Activated CD8-positive, alpha-beta memory T cell treated with anti-CD3 and anti-CD28 coated beads for 4 hours (primary cell): ENCODE measurements around the gene PXK.

ENCODE experiments used
- DNase-seq, 2 donors: peaks; one replicate each; pipeline ENCODE4 v3.0.0-alpha.2; 2020; ENCODE audit warnings: low read depth in 2 of 2

Gene PXK

DNA sequence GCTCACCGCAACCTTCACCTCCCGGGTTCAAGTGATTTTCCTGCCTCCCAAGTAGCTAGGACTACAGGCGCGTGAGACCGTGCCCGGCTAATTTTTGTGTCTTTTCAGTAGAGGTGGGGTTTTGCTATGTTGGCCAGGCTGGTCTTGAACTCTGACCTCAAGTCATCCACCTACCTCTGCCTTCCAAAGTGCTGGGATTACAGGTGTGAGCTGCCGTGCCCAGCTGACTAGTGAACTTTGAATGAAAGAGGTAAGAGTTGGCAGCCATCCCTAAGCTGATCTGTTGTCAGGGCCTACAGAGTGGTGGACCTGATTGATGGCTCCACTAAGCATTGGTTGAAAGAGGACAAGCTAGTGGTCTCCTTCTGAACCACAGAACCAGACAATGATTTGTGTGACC, 15.3 kb downstream of the PXK start:
- no peak for DNase-seq

GRCh38 chr3:58349792-58350626, 17.3 kb downstream of the PXK start:
- no peak for DNase-seq

DNA sequence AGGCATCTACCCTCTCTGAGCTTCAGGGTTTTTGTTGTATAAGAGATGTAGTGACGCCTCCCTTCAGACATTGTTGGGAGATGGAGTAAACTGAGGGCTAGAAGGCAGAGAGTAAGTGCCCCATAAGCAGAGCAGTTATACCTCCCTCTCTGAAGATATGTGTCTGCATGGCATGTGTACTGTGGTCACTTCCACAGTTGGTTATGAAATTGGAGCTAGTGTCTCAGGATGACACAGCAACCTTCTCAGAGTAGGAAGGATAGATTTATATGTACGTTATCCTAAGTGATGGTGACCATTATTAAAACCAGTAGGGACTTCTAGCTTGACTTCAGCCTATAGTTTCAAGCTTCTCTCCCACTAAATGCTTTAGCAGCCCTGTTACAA, 17.9 kb downstream of the PXK start:
- no peak for DNase-seq

- DNase-seq = no peak
These were observed 19.2 kb downstream of the PXK start for GRCh38 chr3:58351920-58352319.

DNA sequence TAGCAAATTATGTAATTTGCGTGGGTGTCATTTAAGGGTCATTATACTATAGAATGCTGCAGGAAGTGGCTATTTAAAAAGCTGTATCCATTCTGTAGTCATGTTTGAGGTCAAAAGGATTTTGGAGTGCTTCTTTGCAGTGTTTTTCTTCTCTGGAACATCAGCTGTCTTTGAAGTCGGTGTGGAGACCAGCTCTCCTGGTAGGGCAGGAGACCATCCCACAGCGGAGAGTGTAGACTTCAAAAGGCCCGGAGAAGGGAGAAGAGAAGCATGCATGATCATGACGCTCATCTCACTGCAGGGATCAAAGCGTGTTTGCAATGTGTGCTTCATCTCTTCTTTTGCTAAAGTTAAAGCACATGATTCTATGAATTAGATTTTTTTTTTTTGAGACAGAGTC, 19.9 kb downstream of the PXK start:
- DNase-seq = no peak

GRCh38 chr3:58353722-58354553, 21.2 kb downstream of the PXK start:
- no peak for DNase-seq

GRCh38 chr3:58355179-58355578, 22.5 kb downstream of the PXK start:
- DNase-seq = no peak

DNA sequence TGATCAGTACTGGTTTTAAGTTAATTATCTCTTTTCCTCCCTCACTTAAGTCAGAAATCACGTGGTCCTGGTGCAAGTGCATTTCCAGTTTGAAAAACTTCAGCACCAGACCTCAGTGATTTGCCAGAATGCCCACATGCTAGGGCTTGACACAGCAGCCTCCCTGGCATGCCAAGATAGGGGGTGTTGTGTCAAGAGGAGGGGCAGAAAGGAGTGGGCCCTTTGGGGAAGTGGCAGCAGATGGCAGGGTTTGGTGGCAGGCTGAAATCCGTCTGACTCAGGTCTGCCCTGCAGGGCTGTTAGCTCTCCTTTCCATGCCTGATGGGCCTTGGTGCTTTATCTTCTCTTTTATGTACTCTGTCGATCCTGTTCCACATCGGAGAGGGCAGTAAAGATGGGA, 23.4 kb downstream of the PXK start:
- no peak for DNase-seq

DNA sequence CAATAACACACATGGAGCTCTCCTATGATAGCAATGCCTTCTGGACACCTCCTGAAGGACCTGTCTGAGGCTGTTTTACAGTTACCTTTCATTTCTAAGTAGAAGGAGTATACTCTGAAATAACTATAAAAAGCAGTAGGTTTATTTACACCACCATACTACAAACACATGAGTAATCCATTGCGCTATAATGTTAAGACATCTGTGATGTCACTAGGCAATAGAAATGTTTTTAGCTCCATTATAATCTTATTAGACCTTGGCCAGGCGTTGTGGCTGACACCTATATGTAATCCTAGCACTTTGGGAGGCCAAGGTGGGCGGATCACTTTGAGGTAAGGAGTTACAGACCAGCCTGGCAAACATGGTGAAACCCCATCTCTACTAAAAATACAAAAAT, 24.7 kb downstream of the PXK start:
- DNase-seq = no peak

DNA sequence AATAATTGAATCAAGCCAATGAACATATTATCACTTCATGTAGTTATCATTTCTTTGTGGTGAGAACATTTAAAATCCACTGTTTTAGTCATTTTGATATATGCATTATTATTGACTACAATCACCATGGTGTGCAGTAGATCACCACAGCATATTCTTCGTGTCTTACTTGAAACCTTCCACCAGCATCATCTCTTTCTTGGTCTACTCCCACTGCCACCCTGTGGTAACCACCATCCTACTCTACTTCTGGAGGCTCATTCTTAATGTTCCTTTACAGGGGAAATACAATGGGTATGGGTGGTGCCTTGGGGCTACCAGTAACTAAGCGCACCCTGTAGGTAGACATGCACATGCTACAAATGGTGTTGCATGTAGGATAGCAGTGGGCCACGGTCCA, 25.4 kb downstream of the PXK start:
- DNase-seq = no peak

- DNase-seq = no peak
These were observed 26.1 kb downstream of the PXK start for GRCh38 chr3:58358808-58359207.

- DNase-seq = no peak
These were observed 26.9 kb downstream of the PXK start for GRCh38 chr3:58359621-58360020.

DNA sequence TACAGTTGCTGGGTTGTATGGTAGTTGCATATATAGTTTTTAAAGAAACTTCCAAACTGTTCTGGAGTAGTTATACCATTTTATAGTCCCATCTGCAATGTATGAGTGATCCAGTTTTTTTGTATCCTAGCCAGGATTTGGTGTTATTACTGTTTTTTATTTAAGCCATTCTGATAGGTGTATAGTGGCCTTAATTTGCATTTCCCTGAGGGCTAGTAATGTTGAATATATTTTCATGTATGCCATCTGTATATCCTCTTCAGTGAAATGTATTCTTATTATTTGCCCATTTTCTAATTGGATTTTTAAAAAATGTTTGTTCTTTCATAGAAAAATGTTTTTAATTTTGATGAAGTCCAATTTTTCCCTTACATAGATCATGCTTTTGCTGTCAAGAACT, 29.2 kb downstream of the PXK start:
- no peak for DNase-seq

- DNase-seq = no peak
These were observed 34.0 kb downstream of the PXK start for GRCh38 chr3:58366699-58367098.

- DNase-seq = no peak
These were observed 36.3 kb downstream of the PXK start for GRCh38 chr3:58369038-58369437.

GRCh38 chr3:58369876-58370275, 37.2 kb downstream of the PXK start:
- DNase-seq = no peak

- no peak for DNase-seq
These were observed 37.7 kb downstream of the PXK start for GRCh38 chr3:58370407-58370806.

DNA sequence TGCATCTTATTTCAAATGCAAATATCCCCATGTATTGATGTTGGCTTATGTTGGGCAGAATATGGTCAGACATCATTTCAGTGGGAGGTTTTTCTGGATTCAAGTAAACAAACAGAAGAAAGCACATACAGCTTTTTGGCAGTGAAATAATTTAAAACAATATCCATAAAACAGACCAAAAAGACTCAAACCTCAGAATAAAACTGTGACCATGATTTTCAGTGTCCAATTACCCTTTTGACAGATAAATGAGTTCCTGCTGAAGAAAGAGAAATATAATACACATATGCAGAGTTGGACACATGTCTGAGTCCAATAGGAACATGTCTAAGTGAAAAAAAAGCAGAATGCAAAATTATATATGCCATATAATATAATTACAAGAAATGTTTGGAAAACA, 39.1 kb downstream of the PXK start:
- DNase-seq = no peak

- no peak for DNase-seq
These were observed 42.6 kb downstream of the PXK start for GRCh38 chr3:58375254-58375653.

- DNase-seq = no peak
These were observed 44.5 kb downstream of the PXK start for GRCh38 chr3:58377168-58377567.

DNA sequence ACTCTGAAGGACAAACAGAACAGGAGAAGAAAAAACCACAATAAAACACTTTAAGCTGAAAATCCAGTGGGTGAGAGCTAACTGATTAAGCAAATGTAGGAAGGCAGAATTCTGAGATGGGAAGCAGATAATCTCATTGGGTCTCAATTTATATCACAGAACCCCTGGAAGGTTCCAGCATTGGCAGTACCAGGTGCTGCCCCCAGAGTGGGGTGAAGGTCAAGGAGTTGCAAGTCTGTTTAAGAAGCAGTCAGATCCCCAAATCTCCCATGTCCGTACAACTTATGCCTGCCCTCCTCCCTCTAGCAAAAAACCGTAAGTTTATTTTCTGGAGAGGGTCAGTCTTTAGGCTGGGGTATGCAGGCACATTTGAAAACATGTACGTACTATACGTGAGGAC, 45.1 kb downstream of the PXK start:
- DNase-seq = no peak

DNA sequence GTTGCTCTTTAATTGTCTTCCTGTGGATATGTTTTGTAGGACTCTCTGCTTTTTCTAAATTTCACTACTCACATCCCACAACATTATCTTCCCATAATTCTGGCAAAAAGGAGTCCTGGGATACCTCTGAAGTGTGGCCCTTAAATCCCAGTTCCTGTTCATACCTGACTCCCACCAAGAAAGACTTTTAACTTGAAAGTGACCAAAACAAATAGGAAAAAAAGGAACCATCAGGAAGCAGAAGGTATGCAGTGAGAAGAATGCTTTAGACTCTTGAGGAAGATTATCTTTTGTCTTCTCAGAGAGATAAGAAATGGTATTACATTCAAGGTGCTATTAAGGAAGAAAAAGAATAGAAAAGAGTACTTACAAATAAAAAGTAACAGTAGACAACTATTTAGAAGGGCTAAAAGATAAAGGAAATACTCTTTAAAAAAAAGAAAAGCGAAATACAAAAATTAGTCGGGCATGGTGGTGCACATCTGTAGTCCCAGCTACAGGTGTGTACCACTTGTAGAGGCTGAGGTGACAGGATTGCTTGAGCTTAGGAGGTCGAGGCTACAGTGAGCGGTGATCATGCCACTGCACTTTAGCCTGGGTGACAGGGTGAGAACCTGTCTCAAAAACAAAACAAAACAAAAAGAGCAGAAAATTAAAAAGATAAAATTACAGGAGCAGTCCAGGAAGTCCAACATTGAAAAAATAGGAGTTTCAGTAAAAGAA, 46.8 kb downstream of the PXK start:
- DNase-seq = no peak

GRCh38 chr3:58383476-58383875, 50.8 kb downstream of the PXK start:
- DNase-seq = no peak
